NCI-H1694 (cell line): ENCODE measurements around the gene IRAK2.

ENCODE experiments used
- DNase-seq: peaks from one replicate; lab custom pipeline; 2025; lab: John Stamatoyannopoulos, UW

Gene IRAK2

DNA sequence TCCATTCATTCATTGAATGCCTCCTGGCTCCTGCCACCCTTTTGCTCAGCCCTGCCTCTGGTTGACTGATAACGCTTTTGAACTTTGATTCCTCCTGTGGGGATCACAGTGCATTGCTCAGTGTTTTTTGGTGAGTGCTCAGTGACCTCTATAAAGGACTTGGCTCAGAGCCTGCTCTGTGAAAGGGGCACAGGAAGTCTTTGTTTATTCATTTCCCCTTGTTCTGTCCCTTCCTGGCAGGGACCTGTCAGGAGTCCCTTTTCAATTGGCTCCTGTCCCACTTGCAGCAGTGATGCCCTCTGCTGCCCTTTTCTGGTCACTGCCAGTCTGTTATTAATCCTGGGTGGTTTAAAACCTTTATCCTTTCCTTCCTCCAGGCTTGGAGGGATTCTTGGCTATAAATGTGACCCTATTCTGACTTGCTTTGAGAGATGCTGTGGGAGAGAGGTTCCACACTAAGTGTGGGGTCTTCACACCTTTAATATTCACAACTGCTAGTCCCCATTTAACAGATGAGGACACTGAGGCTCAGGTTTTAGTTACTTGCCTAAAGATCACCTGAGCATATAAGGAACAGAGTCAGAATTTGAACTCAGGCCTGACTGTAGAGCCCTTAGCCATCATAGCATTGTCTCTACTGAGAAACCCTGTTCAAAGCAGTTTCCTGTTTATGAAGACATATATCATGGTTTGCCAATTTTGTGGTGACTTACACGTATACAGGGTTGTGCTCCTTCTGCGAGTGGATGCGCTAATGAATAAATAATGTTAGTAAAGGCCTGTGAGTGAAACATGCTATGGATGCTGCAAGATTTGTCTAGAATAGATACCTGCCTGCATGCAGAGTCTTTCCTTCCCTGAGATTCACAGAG lies 60.3 kb downstream of the IRAK2 start:
- peak; percentile 54 for DNase-seq

DNA sequence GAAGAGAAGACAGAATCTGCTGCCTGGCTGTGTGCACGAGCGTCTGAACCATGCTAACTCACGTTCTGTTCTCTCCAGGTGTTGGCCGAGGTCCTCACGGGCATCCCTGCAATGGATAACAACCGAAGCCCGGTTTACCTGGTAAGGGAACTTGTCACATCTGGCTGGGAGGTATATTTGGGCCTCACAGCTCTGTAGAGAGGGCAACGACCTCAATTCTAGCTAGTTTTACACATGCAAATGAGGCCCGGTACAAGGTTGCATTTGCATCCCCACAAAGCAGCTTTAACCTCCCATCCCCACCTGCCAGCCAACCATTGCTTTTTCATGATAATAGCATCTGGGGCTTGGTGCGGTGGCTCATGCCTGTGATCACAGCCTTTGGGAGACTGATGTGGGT lies 61.6 kb downstream of the IRAK2 start:
- DNase-seq, result no peak

DNA sequence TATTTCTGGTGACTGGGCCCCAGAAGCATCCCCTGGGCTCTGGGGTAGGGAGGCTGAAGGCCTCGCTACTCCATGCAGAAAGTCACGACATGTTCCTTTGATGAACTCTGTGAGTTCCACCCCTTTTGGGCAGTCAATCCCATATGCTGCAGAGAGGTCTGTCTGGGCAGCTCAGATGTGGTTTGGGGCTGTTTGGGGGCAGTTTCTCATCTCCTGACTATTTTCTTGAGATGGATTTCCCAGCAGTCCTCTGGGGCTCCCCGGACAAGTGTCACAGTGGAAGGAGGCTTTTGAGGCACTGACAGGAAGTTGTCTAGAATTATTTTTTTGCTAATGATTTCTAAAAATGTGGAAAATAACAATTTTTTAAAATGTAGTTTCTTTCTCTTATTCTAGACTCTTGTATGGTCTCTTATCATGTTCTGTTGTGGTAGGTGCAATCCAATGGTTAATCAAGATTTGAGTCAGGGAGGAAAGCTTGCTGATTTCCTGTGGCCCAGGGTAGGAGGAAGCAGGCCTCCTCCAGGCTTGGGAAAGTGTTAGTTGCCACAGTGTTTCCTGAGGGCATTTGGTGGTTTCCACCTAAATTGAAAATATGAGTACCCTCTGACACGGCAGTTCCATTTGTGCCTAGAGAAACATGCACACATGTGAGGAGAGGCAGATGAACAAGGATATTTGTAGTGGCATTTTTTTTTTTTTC lies 63.7 kb downstream of the IRAK2 start:
- no peak for DNase-seq

DNA sequence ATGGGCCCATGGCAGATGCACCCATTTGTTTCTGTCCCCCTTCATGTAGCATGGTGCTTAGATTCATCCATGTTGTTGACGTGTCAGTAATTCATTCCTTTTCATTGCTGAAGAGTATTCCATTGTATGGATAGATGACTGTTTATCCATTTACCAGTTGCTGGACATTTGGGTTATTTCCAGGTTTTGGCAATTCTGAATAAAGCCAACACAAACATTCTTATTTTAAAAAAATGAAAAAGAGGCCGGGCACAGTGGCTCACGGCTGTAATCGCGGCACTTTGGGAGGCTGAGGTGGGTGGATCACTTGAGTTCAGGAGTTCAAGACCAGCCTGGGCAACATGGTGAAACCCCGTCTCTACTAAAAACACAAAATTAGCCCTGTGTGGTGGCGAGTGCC lies 64.9 kb downstream of the IRAK2 start:
- DNase-seq, result no peak

DNA sequence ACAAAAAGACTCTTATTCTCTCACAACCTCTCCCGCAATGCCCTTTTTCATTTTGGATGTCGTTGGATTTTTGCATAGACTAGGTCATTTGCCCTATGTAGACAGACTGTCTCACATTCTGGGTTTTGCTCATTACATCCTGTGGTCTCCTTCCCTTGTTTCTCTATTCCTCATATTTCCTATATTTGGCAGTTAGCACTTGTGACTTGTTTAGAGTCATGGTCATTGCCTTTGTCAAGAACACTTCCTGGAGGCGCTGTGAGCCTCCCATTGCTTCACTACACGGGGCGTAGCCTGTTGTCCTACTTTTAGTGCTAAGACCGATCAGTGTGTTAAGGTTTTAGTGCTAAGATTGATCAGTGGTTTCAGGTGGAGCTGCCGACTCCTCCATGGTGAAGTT lies 67.4 kb downstream of the IRAK2 start:
- no peak for DNase-seq

DNA sequence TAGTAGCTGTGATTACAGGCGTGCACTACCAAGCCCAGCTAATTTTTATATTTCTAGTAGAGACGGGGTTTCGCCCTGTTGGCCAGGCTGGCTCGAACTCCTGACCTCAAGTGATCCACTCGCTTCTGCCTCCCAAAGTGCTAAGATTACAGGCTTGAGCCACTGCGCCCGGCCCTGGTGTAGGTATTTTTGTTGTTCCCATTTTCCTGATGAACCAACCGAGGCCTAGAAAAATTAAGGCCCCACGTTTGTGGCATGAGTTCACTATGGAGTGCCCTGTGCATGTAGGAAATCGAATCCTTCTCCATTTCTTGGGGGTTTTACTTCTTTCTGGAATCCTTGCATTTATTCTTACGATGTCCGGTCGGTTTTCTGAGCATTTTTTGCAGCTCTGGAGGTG lies 69.3 kb downstream of the IRAK2 start:
- no peak for DNase-seq

DNA sequence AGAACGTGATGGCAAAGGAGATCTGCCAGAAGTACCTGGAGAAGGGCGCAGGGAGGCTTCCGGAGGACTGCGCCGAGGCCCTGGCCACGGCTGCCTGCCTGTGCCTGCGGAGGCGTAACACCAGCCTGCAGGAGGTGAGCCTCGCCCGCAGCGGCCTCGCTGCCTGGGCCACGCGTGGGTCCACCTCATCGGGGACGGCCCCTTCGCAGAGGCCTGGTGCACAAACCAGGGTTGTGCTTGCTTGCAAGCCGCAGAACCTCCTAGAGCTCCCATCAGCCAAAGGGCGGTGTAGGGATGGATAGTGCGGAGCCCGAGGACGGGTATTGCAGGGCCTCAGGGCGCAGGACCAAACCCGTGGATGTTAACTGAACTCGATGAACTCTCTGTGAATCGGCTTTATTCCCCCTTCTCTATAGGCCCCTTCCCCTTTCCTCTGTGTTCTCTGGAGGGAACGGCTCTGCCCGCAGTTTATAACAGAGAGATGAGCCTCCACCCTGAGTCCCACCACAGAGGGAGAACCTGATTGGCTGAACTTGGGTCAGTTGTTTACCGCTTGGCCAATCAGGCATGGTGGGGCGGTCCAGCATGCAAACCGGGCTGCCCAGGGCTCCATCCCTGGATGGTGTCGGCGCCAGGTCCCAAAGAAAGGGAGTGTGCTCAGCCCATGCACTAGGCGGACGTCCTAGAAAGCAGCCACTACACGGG lies 70.0 kb downstream of the IRAK2 start:
- no peak for DNase-seq

DNA sequence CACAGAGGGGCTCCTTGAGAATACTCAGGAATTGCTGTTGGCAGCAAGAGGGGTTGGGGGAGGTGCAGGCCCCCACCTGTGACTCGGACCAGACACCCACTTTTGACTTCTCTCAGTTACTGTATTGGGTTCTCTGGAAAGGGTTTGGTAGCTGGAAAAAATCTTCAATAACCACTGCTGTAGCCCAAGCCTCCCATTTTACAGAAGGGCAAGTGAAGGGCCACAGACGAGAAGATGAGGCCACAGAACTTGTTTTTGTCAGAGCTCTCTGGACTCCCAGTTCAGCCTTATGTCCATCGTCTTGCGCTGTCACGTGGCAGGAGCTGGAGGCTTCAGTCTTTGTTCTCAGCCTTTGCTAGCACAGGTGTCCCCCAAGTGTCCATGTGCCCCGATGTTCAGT lies 70.8 kb downstream of the IRAK2 start:
- no peak for DNase-seq

DNA sequence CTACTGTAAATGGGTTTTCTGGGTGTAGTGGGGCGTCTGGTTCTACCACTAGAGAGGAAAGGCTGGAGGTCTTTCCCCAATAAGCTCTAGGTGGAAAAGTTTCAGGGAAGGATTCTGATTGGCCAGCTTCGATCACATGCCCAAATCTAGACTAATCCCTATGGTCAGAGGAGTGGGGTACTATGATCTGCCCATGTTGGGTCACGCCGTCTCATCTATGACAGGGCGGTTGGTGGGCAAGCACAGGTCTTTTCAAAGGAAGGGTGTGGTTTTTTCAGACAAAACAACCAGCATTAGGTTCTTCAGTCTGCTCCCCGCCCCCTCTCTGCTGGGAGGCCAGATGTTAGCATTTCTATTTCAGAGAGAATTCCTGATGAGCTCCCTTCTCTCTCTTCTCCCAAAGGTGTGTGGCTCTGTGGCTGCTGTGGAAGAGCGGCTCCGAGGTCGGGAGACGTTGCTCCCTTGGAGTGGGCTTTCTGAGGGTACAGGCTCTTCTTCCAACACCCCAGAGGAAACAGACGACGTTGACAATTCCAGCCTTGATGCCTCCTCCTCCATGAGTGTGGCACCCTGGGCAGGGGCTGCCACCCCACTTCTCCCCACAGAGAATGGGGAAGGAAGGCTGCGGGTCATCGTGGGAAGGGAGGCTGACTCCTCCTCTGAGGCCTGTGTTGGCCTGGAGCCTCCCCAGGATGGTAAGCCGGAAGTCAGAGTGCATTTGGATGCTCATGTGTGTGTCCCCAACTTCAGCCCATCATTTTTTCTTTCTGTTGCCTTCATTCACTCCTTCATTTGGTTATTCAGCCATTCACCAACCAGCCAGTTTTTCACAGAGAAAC lies 73.8 kb downstream of the IRAK2 start:
- no peak for DNase-seq

DNA sequence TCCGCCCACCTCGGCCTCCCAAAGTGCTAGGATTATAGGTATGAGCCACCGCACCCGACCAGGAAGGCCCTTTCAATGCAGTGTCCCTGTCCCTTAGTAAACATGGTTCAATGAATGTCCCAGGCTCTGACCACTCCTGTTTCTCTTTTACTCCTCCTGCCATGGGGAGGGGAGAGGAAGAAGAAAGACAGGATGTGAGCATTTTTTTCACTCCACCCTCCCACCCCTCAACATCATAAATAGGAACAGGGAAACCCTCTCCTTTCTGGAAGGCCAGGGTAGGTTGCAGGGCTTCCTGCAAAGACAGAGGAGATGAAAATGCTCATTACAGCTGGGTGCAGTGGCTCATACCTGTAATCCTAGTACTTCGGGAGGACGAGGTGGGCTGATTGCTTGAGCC lies 76.1 kb downstream of the IRAK2 start:
- DNase-seq, result no peak

DNA sequence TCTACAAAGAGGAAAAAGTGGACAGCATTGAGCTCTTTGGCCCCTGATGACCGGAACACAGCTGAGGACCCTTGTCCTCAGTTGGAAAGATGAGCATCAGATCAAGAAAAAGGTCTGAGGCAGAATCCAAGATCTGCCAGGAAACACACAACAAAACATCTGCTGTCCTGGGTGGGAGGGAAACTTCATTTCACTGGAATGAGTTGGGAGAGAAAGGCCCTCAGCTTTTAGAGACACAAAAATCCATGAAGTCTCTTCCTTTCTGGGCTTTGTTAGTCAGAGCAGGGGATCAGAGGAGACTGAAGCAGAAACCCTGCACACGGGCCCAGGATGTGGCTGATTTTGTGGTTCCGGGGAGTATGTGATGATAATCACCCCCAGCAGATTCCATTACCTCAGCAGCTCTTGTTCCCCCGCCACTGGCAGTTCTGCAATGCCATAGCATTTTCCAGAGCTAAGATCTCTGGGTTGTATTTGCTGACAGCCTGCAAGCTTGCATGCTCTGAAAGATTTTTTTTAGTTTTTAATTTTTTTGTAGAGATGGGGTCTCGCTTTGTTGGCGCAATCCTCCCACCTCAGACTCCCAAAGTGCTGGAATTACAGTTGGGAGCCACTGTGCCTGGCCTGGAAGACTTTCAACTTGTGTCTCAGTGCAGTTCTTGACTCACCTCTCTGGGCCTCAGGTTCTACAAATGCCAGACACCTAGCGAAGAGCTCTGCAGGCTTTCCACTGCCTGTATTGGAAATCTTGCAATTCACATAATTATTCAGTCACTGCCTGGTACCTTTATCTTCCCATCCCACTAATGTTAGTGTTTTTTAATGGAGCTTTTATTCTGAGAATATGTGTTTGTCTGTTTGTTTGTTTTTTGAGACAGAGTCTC lies 77.7 kb downstream of the IRAK2 start:
- DNase-seq, result no peak

DNA sequence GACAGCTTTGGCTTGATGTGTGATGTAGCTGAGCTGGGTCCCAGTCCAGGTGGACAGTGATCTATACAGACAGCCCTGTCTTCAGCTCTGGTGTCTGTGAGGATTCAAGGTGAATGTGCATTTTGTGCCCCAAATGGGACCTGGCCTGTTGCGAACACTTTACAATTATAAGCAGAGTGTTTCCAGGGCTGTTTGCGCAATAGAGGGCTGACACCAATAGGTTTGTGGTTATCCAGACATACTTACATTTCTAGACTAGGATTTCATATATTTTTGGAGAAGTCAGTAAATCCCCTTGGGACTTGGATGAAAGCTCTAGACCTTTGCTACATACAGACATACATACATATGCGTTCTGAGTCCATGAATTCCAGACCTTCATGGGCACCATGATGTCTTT lies 79.3 kb downstream of the IRAK2 start:
- DNase-seq, result no peak

DNA sequence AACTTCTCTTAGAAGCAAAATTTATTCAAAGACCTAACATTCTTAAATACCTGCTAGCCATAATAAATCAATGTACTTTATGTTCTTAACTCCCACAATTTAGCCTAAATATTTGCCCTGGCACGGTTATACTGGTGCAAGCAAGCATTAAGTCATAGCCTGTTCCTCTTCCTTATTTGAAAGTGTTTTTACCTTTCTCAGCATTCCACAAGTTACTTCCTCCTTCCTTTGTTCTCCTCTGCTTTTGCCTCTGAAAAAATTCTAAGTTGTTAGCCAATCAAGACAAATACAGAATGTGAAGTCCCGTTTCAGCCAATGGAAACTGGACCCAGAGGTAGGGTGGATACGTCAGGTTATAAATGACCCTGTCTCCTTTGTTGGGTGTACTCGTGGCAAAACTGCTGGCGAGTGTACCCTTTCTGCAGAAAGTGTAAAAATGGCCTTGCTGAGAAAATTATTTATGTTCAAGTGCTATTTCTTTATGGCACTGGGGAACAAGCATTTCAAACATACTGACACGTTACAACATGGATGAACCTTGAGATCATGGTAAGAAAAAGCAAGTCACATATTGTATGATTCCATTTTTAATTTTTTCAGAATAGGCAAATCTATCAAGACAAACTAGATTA lies 80.5 kb downstream of the IRAK2 start:
- no peak for DNase-seq

DNA sequence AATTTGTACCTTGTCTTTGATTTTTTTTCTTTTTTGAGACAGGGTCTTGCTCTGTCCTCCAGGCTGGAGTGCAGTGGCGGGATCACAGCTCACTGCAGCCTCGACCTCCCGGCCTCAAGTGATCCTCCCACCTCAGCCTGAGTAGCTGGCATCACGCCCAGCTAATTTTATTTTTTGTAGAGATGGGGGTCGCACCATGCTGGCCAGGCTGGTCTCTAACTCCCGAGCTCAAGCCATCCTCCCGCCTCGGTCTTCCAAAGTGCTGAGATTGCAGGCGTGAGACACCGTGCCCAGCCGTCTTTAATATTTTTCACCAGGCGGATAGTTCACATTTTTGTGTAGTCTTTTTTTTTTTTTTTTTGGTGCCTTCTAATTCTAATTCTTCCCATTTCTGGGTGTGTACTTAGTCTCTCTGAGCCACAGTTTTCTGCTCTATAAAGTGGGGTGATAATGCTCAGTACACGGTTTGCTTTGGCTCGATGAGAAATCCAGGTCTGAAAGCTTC lies 83.0 kb downstream of the IRAK2 start:
- DNase-seq, result no peak

DNA sequence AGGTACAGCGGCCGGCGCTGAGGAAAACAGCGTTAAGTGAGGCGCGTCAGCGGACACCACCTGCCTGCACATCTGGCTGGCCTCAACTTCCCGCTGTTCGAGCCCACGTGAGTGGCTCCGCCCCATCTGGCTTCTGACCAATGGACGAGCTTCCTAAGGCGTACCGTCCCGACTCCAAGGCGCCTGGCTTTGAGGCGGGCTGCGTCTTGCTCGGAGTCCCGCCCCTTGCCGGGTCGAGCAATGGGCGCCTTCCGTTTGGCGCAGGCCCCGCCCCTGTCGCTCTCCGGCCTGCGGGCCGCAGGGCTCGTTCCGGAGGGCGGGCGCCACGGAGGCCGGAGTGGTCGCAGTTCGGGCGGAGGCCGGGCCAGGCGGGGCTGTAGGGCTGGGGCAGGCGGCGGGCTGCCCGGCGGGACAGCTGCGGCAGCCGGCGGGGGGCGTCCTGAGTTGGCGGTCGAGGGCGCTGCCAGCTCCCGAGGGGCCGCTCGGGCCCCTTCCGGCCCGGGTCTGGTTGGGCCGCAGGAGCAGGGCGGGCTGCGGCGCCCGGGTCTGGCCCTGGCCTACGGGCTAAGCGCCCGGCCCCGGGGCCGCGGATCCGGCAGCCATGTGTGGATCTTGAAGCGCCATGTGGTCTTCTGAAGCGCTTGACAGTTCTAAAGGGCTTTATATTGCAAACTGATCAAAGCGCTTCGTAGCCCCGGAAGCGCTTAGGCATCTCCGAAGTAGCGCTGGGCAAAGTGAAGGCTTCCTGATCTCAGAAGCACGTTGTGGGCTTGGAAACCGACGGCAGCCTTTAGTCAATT lies 83.7 kb downstream of the IRAK2 start, which contains the start of gene TATDN2:
TATDN2 (plus strand) TSS at position 276 of the 800 bp plus-strand sequence. CDS start 742 bp downstream, outside the sequence.
- peak; percentile 37 for DNase-seq

DNA sequence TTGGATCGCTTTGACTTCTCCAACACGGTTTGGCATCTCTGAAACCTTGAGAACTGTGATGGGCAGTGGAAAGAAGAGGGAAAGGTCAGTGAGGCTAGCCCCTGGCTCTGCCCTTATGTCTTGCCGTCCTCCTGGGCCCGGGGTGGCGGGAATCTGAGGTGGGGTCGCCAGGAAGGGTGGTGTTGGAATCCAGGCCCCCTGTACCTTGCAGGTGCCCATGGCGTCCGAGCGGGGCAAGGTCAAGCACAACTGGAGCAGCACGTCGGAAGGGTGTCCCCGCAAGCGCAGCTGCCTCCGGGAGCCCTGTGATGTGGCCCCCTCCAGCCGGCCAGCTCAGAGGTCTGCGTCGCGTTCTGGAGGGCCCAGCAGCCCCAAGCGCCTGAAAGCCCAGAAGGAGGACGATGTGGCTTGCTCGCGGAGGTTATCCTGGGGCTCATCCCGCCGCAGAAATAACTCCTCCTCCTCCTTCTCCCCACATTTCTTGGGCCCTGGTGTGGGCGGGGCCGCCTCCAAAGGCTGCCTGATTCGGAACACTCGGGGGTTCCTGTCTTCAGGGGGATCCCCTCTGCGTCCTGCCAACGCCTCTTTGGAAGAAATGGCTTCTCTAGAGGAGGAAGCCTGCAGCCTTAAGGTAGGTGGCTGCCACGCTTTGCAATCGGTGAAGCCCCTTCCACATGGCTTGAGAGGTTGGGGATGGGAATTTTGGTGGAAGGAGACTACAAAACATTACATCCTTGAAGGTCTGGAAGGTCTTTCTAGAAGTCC lies 84.4 kb downstream of the IRAK2 start:
- DNase-seq, result no peak

DNA sequence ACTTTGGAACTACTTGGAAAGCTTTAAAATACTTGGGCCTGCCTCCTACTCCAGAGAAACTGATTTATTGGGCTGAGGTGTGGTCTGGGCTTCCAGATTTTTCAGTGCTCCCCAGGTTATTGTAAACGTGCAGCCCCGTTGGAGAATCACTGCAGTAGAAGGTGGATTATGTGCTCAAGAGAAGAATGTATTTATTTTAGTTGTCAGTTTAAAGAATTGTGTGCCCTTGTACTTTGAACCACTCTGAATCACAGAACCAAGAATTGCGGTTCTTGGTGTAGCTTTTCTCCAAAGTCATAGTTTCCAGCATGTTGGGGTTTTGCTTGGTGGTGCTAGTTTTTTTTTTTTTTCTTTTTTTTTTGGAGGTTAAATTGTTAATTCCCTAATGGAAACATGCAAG lies 85.1 kb downstream of the IRAK2 start:
- no peak for DNase-seq

DNA sequence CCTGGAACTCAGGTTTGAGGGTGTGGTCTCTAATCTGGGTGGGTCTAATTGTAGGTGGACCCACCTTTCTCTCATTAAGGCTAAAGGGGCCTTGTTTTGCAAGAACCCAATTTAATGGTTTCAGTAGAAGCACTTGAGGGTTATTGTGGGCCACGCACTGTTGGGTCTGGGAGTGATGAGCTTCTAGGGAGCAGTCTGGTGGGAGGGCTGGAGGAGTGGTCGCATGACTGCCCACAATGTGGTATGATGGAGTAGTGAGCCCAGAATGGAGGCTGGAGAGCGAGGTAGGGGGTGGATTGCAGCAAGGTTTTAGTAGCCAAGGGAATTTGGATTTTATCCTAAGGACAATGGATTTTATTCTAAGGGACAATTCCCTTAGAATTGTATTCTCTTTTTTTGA lies 86.3 kb downstream of the IRAK2 start:
- DNase-seq, result no peak

DNA sequence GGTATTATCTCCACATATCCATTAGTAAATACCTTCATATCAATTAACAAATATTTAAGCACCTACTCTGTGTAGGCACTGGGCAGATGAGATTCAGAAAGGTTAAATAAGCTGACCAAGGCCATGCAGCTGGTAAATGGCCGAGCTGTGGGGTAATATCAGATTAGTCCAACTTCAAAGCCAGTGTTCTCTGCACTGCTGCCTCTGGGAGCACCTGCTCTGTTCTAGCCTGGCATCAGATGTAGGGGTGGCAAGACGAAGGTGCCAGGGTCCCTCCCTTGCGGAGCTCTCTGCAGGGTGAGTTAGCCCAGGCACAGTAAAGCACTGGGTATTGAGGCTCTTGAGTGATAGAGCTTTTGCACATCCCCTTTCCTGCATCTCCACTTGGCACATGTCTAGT lies 89.0 kb downstream of the IRAK2 start:
- DNase-seq, result no peak
